ENCODE measurements around the gene ZNF853. TPM values are rescaled to one million over a fixed set of nuclear protein-coding genes. Genes with fewer than 3 reads are reported as not detected.

ZNF853 gene
- total and polyA plus RNA-seq, 2 donors (not counting 3 experiments of a cell fraction or from before 2014, with no cell fraction given), result 0.47 to 0.58 TPM

GRCh38 chr7:6565655-6566054, 49.8 kb upstream of the ZNF853 start:
- Histone ChIP-seq H2AFZ (ENCODE audit: low read depth, low read length) (no peak overlapping the region), H3K9me1 (replicated peaks; ENCODE audit: control insufficient read depth, extremely low read depth, insufficient read depth, low read length) (no peaks in the 10 kb centered on the region), H3K4me1 (ENCODE audit: control insufficient read depth, extremely low read depth, insufficient read depth, low read length) (no peaks in the 10 kb centered on the region), H3K4me3 (replicated peaks in 1 of 3; ENCODE audit: insufficient read depth in 1 of 3, low read depth in 1 of 3, low read length in 3 of 3) (no peak overlapping the region), H3K9me3 (replicated peaks; ENCODE audit: control insufficient read depth, insufficient read depth, low read length) (no peaks in the 10 kb centered on the region), H4K20me1 (replicated peaks; ENCODE audit: control insufficient read depth, extremely low read depth, insufficient read depth, low read length) (no peaks in the 10 kb centered on the region), H3K27me3 (ENCODE audit: control insufficient read depth in 2 of 2, insufficient read depth in 2 of 2, low read length in 2 of 2) (no peaks in the 10 kb centered on the region), H3K27ac (ENCODE audit: insufficient read depth, low read depth, low read length) (no peak overlapping the region), H3K4me2 (ENCODE audit: insufficient read depth, low read length) (no peak overlapping the region), H3K36me3 (ENCODE audit: control insufficient read depth in 2 of 2, extremely low read depth in 1 of 2, insufficient read depth in 2 of 2, low read length in 2 of 2) (no peaks in the 10 kb centered on the region), H3K79me2 (ENCODE audit: control insufficient read depth, insufficient read depth, low read length) (no peaks in the 10 kb centered on the region), H3K9ac (replicated peaks; ENCODE audit: extremely low read depth, insufficient read depth, low read length) (no peak overlapping the region)
- DNase-seq (ENCODE audit: low read depth, low spot score) (no peak), FAIRE-seq (no peak)
- ChIA-PET POLR2A (no interaction called here), CTCF (interaction anchor here (0.8 to 1.3 kb wide), 3 partner anchors 9 to 15 kb away, joined by 3 to 4 read pairs (median 3); partner anchors contain the start of gene ZDHHC4)
- no TSS peak for BruUV-seq (replicated peaks)
- intact Hi-C loops (cut with micrococcal nuclease) (no loop called here), dilution Hi-C loops (cut with MboI; ENCODE audit: extremely low pct_ligation_motif_present, low sequenced_read_pairs) (no loop called here)
- TF ChIP-seq CTCF (IDR thresholded peaks at IDR 0.05; ENCODE audit: extremely low read depth in 1 of 2, insufficient read depth in 1 of 2, low read depth in 1 of 2, low read length in 2 of 2), result no peak
- TF ChIP-seq POLR2AphosphoS5 (IDR thresholded peaks at IDR 0.05; ENCODE audit: insufficient read depth, low read depth, low read length), result no peak
- no peak for TF ChIP-seq GATA2 (IDR thresholded peaks at IDR 0.05; ENCODE audit: insufficient read depth, insufficient read length, low read depth, low read length)
- TF ChIP-seq JUN (IDR thresholded peaks at IDR 0.05; ENCODE audit: borderline replicate concordance, insufficient read depth, insufficient read length, low read depth), result no peak
- TF ChIP-seq POLR2A (IDR thresholded peaks at IDR 0.05; ENCODE audit: low read depth, low read length), result no peak
- no peak for TF ChIP-seq MAX (IDR thresholded peaks at IDR 0.05; ENCODE audit: insufficient read depth, insufficient read length)
- no peak for TF ChIP-seq FOS (IDR thresholded peaks at IDR 0.05; ENCODE audit: borderline replicate concordance, insufficient read depth, low read length)
- no peak for TF ChIP-seq MYC (IDR thresholded peaks at IDR 0.05; ENCODE audit: low read depth, low read length)
- TF ChIP-seq EZH2 (IDR thresholded peaks at IDR 0.05; ENCODE audit: borderline replicate concordance, low read depth, low read length, severe bottlenecking), result no peak
